Measurements from ENCODE around the gene ZNF276.

DNA sequence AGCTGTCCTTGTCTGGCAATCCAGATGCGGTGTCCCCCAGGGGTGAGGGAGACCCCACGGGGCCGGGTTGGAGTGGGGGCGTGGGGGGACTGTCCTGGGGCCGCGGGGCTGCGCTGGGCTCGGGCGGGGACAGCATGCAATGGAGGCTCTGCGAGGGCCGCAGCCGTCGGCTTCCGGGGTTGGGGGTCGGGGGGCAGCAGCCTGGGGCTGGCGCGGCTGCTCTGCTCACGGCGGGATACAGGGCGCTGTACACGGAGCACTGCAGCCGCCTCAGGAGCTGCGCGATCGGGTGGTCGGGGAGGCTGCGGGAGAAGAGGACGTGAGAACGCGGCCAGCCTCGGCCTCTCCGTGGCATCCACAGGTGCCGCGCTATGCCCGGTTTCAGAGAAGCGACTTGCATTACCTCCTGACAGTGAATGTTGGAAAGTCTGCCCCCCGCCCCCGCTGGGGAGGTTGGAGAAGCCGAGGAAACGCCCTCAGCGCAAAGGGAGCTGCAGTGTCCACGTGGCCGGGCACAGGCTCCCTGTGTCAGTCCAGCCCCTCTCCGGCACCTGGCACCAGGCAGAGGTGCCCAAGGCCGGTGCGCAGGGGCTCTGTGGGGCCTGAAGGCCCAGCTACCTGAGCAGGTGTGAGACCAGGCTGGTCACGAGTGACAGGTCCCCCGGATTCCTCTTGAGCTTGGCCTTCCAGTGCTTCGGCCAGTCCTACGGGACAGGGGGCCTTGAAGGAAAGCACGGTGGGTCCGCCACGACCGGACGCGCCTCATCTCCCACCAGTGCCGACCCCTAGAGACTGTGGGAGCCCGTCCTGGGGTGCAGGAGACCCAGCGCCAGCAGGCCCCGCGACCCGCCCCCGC, 10.4 kb upstream of the ZNF276 start:
- no peak for TF ChIP-seq CTCF (IDR thresholded peaks at IDR 0.05)
- TF ChIP-seq POLR2A (IDR thresholded peaks at IDR 0.05; ENCODE audit: low read depth) = no peak
- TF ChIP-seq POLR2AphosphoS5 (IDR thresholded peaks at IDR 0.05) = no peak
